H9 (cell line): ENCODE data around the gene VNN1. TPM values are rescaled to one million over a fixed set of nuclear protein-coding genes. Genes with fewer than 3 reads are reported as not detected.

Source experiments
- DNase-seq: peaks from one replicate; pipeline ENCODE4 v3.0.0-alpha.2; 2017
- H2AFZ ChIP-seq: one replicate; pipeline ENCODE4 v1.6.1; 2013; ENCODE audit warnings: mild to moderate bottlenecking, low read length, control low read depth, moderate library complexity
- H2AK5ac ChIP-seq: 2 replicates; pipeline ENCODE4 v1.6.1; 2013; ENCODE audit warnings: low read length, control low read depth, mixed read lengths; ENCODE audit not compliant: insufficient read length
- H2BK120ac ChIP-seq: one replicate; pipeline ENCODE4 v1.6.1; 2013; ENCODE audit warnings: low read depth, mild to moderate bottlenecking, low read length, control low read depth, inconsistent platforms; ENCODE audit not compliant: poor library complexity, severe bottlenecking
- H2BK12ac ChIP-seq: 2 replicates; pipeline ENCODE4 v1.6.1; 2013; ENCODE audit warnings: low read length, control low read depth, mixed read lengths, low read depth; ENCODE audit not compliant: insufficient read length
- H2BK15ac ChIP-seq: 2 replicates; pipeline ENCODE4 v1.6.1; 2013; ENCODE audit warnings: low read depth, low read length, control low read depth
- H2BK20ac ChIP-seq: one replicate; pipeline ENCODE4 v1.6.1; 2013; ENCODE audit warnings: low read depth, mild to moderate bottlenecking, low read length, control low read depth, inconsistent platforms; ENCODE audit not compliant: poor library complexity, severe bottlenecking
- H2BK5ac ChIP-seq: 2 replicates; pipeline ENCODE4 v1.6.1; 2013; ENCODE audit warnings: low read length, control low read depth, mixed read lengths; ENCODE audit not compliant: insufficient read length
- H3K14ac ChIP-seq: 2 replicates; pipeline ENCODE4 v1.6.1; 2013; ENCODE audit warnings: low read length, control low read depth; ENCODE audit not compliant: insufficient read depth
- H3K18ac ChIP-seq: 2 replicates; pipeline ENCODE4 v1.6.1; 2013; ENCODE audit warnings: low read depth, mild to moderate bottlenecking, mixed read lengths, low read length, control low read depth; ENCODE audit not compliant: insufficient read length
- H3K23ac ChIP-seq: 2 replicates; pipeline ENCODE4 v1.6.1; 2013; ENCODE audit warnings: low read length, control low read depth, mixed read lengths, low read depth; ENCODE audit not compliant: insufficient read length
- H3K23me2 ChIP-seq: 2 replicates; pipeline ENCODE4 v1.6.1; 2013; ENCODE audit warnings: low read depth, mild to moderate bottlenecking, mixed read lengths, low read length, control low read depth; ENCODE audit not compliant: insufficient read length, poor library complexity, severe bottlenecking
- H3K27ac ChIP-seq: 2 replicates; pipeline ENCODE4 v1.5.1; 2013; ENCODE audit warnings: low read length, control low read depth, mixed read lengths, low read depth; ENCODE audit not compliant: insufficient read length
- H3K27me3 ChIP-seq: 2 replicates; pipeline ENCODE4 v1.6.1; 2013; ENCODE audit warnings: low read length, control low read depth, inconsistent platforms; ENCODE audit not compliant: insufficient read depth
- H3K4ac ChIP-seq: 2 replicates; pipeline ENCODE4 v1.6.1; 2013; ENCODE audit warnings: low read depth, mild to moderate bottlenecking, control low read depth, inconsistent platforms, low read length, moderate library complexity
- H3K4me1 ChIP-seq: 2 replicates; pipeline ENCODE4 v1.6.1; 2013; ENCODE audit warnings: low read length, control low read depth, inconsistent platforms; ENCODE audit not compliant: insufficient read depth
- H3K4me2 ChIP-seq: 2 replicates; pipeline ENCODE4 v1.6.1; 2013; ENCODE audit warnings: low read length, control low read depth, mixed read lengths; ENCODE audit not compliant: insufficient read length, insufficient read depth
- H3K56ac ChIP-seq: 2 replicates; pipeline ENCODE4 v1.6.1; 2013; ENCODE audit warnings: low read depth, mild to moderate bottlenecking, mixed read lengths, low read length, control low read depth; ENCODE audit not compliant: insufficient read length
- H3K79me1 ChIP-seq: 2 replicates; pipeline ENCODE4 v1.6.1; 2013; ENCODE audit warnings: low read depth, mild to moderate bottlenecking, moderate library complexity, low read length, control low read depth, inconsistent platforms; ENCODE audit not compliant: insufficient read depth, poor library complexity, severe bottlenecking
- H3K79me2 ChIP-seq: 2 replicates; pipeline ENCODE4 v1.6.1; 2013; ENCODE audit warnings: low read length, control low read depth, inconsistent platforms; ENCODE audit not compliant: insufficient read depth
- H3K9ac ChIP-seq: 2 replicates; pipeline ENCODE4 v1.6.1; 2013; ENCODE audit warnings: low read length, control low read depth, mixed read lengths; ENCODE audit not compliant: insufficient read length; ENCODE audit errors: extremely low read depth
- H3K9me3 ChIP-seq: one replicate; pipeline ENCODE4 v1.6.1; 2013; ENCODE audit warnings: low read depth, low read length, inconsistent platforms; ENCODE audit not compliant: control insufficient read depth
- H3T11ph ChIP-seq: one replicate; pipeline ENCODE4 v1.6.1; 2013; ENCODE audit warnings: mild to moderate bottlenecking, low read length, control low read depth, inconsistent platforms
- H4K20me1 ChIP-seq: one replicate; pipeline ENCODE4 v1.6.1; 2013; ENCODE audit not compliant: control insufficient read depth, insufficient read length, insufficient read depth
- H4K5ac ChIP-seq: 2 replicates; pipeline ENCODE4 v1.6.1; 2013; ENCODE audit warnings: low read depth, mild to moderate bottlenecking, mixed read lengths, low read length, control low read depth; ENCODE audit not compliant: insufficient read length
- H4K8ac ChIP-seq: replicated peaks from 2 replicates; pipeline ENCODE4 v1.6.1; 2013; ENCODE audit warnings: low read length, control low read depth, mixed read lengths, low read depth; ENCODE audit not compliant: insufficient read length
- H4K91ac ChIP-seq: 2 replicates; pipeline ENCODE4 v1.6.1; 2013; ENCODE audit warnings: low read depth, mild to moderate bottlenecking, moderate library complexity, mixed read lengths, low read length, control low read depth; ENCODE audit not compliant: insufficient read length
- H3K27ac Mint-ChIP-seq, 3 experiments: 2 replicates in 2 of 3; 3 replicates in 1 of 3; pipeline ENCODE4 v1.8.0; 2020 to 2021; ENCODE audit warnings: mixed read lengths in 3 of 3, mild to moderate bottlenecking in 1 of 3, moderate library complexity in 1 of 3
- H3K27me3 Mint-ChIP-seq: 2 replicates; pipeline ENCODE4 v1.8.0; 2021; ENCODE audit warnings: low read depth, mild to moderate bottlenecking, moderate library complexity, mixed read lengths
- H3K36me3 Mint-ChIP-seq, 3 experiments: 2 replicates in 2 of 3; 3 replicates in 1 of 3; pipeline ENCODE4 v1.8.0; 2020 to 2021; ENCODE audit warnings: low read depth in 3 of 3, mixed read lengths in 3 of 3; ENCODE audit not compliant: insufficient read depth in 1 of 3
- H3K4me1 Mint-ChIP-seq, 2 experiments: 2 replicates each; pipeline ENCODE4 v1.8.0; 2020; ENCODE audit warnings: mixed read lengths in 2 of 2
- H3K4me3 Mint-ChIP-seq, 2 experiments: 2 replicates in 1 of 2; 3 replicates in 1 of 2; pipeline ENCODE4 v1.8.0; 2020 to 2021; ENCODE audit warnings: mild to moderate bottlenecking in 2 of 2, mixed read lengths in 2 of 2, moderate library complexity in 1 of 2
- H3K9me3 Mint-ChIP-seq, 2 experiments: 2 replicates in 1 of 2; 3 replicates in 1 of 2; pipeline ENCODE4 v1.8.0; 2020; ENCODE audit warnings: mild to moderate bottlenecking in 2 of 2, mixed read lengths in 2 of 2, moderate library complexity in 1 of 2
- CTCF ChIP-seq: fragments of 200-600 bp; sonication (generic); conservative IDR thresholded peaks from 3 replicates; pipeline ENCODE4 v1.8.0; 2021; ENCODE audit warnings: antibody characterized with exemption, mild to moderate bottlenecking
- WGBS: extraction: QIAGEN DNeasy Blood & Tissue Kit; methylation state at CpG from one replicate; pipeline ENCODE4 v1.1.7; 2013; ENCODE audit warnings: missing lambda C conversion rate, low lambda C conversion rate, mixed read lengths; ENCODE audit not compliant: insufficient read length; ENCODE audit errors: extremely low coverage; 5-methylcytosine and 5-hydroxymethylcytosine counted together
- total RNA-seq: library from RNA; stranded (reverse); gene quantifications from 2 replicates; pipeline ENCODE4 v1.2.1, GENCODE V29; 2021

VNN1 gene
- total RNA-seq, 1 experiment from 2014 or later, result not detected

DNA sequence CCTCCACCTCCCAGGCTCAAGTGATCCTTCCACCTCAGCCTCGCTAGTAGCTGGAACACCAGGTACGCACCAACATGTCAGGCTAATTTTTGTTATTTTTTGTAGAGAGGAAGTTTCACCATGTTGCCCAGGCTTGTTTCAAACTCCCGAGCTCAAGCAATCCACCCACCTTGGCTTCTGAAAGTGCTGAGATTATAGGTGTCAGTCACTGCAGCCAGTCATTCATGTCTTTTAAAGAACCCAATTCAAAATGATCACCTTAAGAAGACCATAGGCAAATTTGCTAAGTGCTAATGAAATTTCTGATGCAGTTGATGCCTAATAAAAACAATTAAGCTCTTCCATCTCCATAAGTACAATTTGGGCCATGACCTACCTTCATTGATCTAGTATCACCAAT, 46.4 kb upstream of the VNN1 start:
- Histone ChIP-seq H2BK15ac (no peak overlapping the region), H2AFZ (no peak overlapping the region), H3K79me1 (no peaks in the 10 kb centered on the region), H2BK20ac (no peak overlapping the region), H2AK5ac (no peak overlapping the region), H4K20me1 (no peaks in the 10 kb centered on the region), H3T11ph (no peak overlapping the region), H2BK5ac (no peak overlapping the region), H3K56ac (no peak overlapping the region), H4K5ac (no peak overlapping the region), H3K27me3 (no peaks in the 10 kb centered on the region), H3K9ac (no peak overlapping the region), H3K14ac (no peak overlapping the region), H2BK120ac (no peak overlapping the region), H4K8ac (no peak overlapping the region), H3K79me2 (no peaks in the 10 kb centered on the region), H3K18ac (no peak overlapping the region), H4K91ac (no peak overlapping the region), H2BK12ac (no peak overlapping the region), H3K9me3 (no peaks in the 10 kb centered on the region), H3K27ac (no peak overlapping the region), H3K4me2 (no peak overlapping the region), H3K4me1 (no peaks in the 10 kb centered on the region), H3K23me2 (no peaks in the 10 kb centered on the region), H3K4ac (no peak overlapping the region), H3K23ac (no peak overlapping the region)
- H3K4me3 Mint-ChIP-seq, result no peak overlapping the region
- H3K36me3 Mint-ChIP-seq, result no peaks in the 10 kb centered on the region
- no peak for DNase-seq
- 0 out of 7 replicates have a peak overlapping the region, but pooled peaks of 1 of the 3 experiments have one; percentile 55 for H3K27ac Mint-ChIP-seq
- no peaks in the 10 kb centered on the region for H3K27me3 Mint-ChIP-seq
- WGBS, result no CpG with 5 or more reads among the region's 3 CpGs
- H3K4me1 Mint-ChIP-seq, result no peaks in the 10 kb centered on the region
- no peaks in the 10 kb centered on the region for H3K9me3 Mint-ChIP-seq
- TF ChIP-seq CTCF, result no peak
